DND-41 (cell line): ENCODE measurements around the gene LRRC37A.

Source experiments
- CTCF ChIP-seq: IDR thresholded peaks from 2 replicates; pipeline ENCODE4 v1.5.1; 2012; ENCODE audit warnings: borderline replicate concordance, low read length, moderate library complexity, mild to moderate bottlenecking; ENCODE audit not compliant: poor library complexity, severe bottlenecking; ENCODE audit errors: extremely low read depth
- EZH2 ChIP-seq: IDR thresholded peaks from 3 replicates; pipeline ENCODE4 v1.6.1; 2012; ENCODE audit warnings: borderline replicate concordance, low read depth, mild to moderate bottlenecking, moderate library complexity, low read length, inconsistent platforms; ENCODE audit not compliant: severe bottlenecking

GRCh38 chr17:46273541-46274236, 21.2 kb upstream of the LRRC37A start:
- no peak for TF ChIP-seq CTCF
- TF ChIP-seq EZH2 = no peak
